A549 (cell line): Measurements from ENCODE around the gene PRR5. TPM values are rescaled to one million over a fixed set of nuclear protein-coding genes. Genes with fewer than 3 reads are reported as not detected.
A peak's percentile ranks its signal among the peaks of the same experiment; 100 is the strongest.

Source experiments
- ATAC-seq, 2 experiments: fragments of 200-7000 bp in 1 of 2; fragments of >200 bp in 1 of 2; cut with Nextera tagmentation in 1 of 2; cut with Tn5 transposase in 1 of 2; 3 replicates each; pipeline versions ENCODE4 v1.8.0 to v1.9.1; 2018 to 2020; ENCODE audit warnings: mild to moderate bottlenecking in 1 of 2, moderate library complexity in 1 of 2
- CTCF ChIA-PET: fragments of 300-600 bp; sonication (Branson Sonifier 250); formaldehyde crosslinking; extraction: SDS; loops from one replicate; lab custom pipeline; 2021; ENCODE audit warnings: antibody characterized with exemption, inconsistent platforms; lab: Yijun Ruan, JAX
- POLR2A ChIA-PET: fragments of 350-600 bp; formaldehyde crosslinking; extraction: SDS; loops from one replicate; lab custom pipeline; 2021; ENCODE audit warnings: antibody characterized with exemption, inconsistent platforms; lab: Yijun Ruan, JAX
- DNase-seq, 2 experiments: peaks; one replicate each; pipeline versions ENCODE4 v3.0.0 to v3.0.0-alpha.2; 2011 to 2016; ENCODE audit warnings: low read depth in 1 of 2, low spot score in 1 of 2
- FAIRE-seq: peaks from 2 replicates; lab custom pipeline; 2011; peaks lifted over from hg19 to GRCh38; lab: Jason Lieb, UNC
- H3K27ac ChIP-seq, 2 experiments: fragments of >200 bp; sonication (Bioruptor Twin); formaldehyde crosslinking; 3 replicates each; pipeline ENCODE4 v1.5.1; 2016 to 2017
- H3K4me1 ChIP-seq: fragments of >200 bp; sonication (Bioruptor Twin); formaldehyde crosslinking; 3 replicates; pipeline ENCODE4 v1.6.1; 2016
- H3K4me2 ChIP-seq: fragments of >200 bp; sonication (Bioruptor Twin); formaldehyde crosslinking; 3 replicates; pipeline ENCODE4 v1.6.1; 2016
- H3K4me3 ChIP-seq: fragments of >200 bp; sonication (Bioruptor Twin); formaldehyde crosslinking; 3 replicates; pipeline ENCODE4 v1.5.1; 2016
- H3K9me3 ChIP-seq: fragments of >200 bp; sonication (Bioruptor Twin); formaldehyde crosslinking; 3 replicates; pipeline ENCODE4 v1.6.1; 2016
- CBX2 ChIP-seq: fragments of 200-600 bp; sonication (generic); IDR thresholded peaks from 2 replicates; pipeline ENCODE4 v1.6.1; 2016; ENCODE audit warnings: low read depth, mild to moderate bottlenecking, borderline replicate concordance
- CBX8 ChIP-seq: fragments of 200-600 bp; sonication (generic); IDR thresholded peaks from 2 replicates; pipeline ENCODE4 v1.6.1; 2016
- KDM5A ChIP-seq: fragments of 200-600 bp; sonication (generic); IDR thresholded peaks from 2 replicates; pipeline ENCODE4 v1.6.1; 2016; ENCODE audit warnings: antibody characterized with exemption, mild to moderate bottlenecking
- PHF8 ChIP-seq: fragments of 200-600 bp; sonication (generic); IDR thresholded peaks from 2 replicates; pipeline ENCODE4 v1.6.1; 2016; ENCODE audit warnings: low read depth, mild to moderate bottlenecking, antibody characterized with exemption, moderate library complexity, borderline replicate concordance
- RAD21 ChIP-seq, 2 experiments: fragments of >200 bp in 1 of 2; sonication (Bioruptor Twin) in 1 of 2; formaldehyde crosslinking in 1 of 2; IDR thresholded peaks in 1 of 2; conservative IDR thresholded peaks in 1 of 2; 2 replicates in 1 of 2; 3 replicates in 1 of 2; pipeline ENCODE4 v1.6.1; 2012 to 2018; ENCODE audit warnings: inconsistent platforms in 1 of 2
- TP53 ChIP-seq: fragments of 250-450 bp; sonication (Bioruptor Pico); IDR thresholded peaks from 2 replicates; pipeline ENCODE4 v1.5.0; 2021; ENCODE audit warnings: mild to moderate bottlenecking, moderate library complexity
- ZC3H11A ChIP-seq: fragments of 450-650 bp; IDR thresholded peaks from 2 replicates; pipeline ENCODE4 v1.6.1; 2014; ENCODE audit warnings: antibody characterized with exemption, mild to moderate bottlenecking
- ZNF302 ChIP-seq: fragments of 250-450 bp; sonication (Bioruptor Pico); IDR thresholded peaks from 2 replicates; pipeline ENCODE4 v1.9.0; 2021; ENCODE audit warnings: inconsistent platforms, mild to moderate bottlenecking, moderate library complexity
- WGBS: methylation state at CpG from one replicate; pipeline ENCODE4 v1.1.6; 2017; ENCODE audit errors: missing lambda C conversion rate; 5-methylcytosine and 5-hydroxymethylcytosine counted together
- polyA plus RNA-seq, 4 experiments: library from polyadenylated mRNA; depleted of rRNA in 3 of 4; stranded (reverse); fragments of >200 nt; fragmentation: RNase III in 1 of 4; extraction: RNeasy Plus Mini Kit Qiagen cat#74134 plus additional on column Dnase treatment in 1 of 4; gene quantifications; 2 replicates in 3 of 4; 3 replicates in 1 of 4; pipeline ENCODE4 v1.2.3, GENCODE V29; 2011 to 2017
- TF ChIP-seq, protein P1 (sequence below): fragments of >200 bp; sonication (Bioruptor Twin); formaldehyde crosslinking; IDR thresholded peaks from 3 replicates; pipeline ENCODE4 v1.5.1; 2016

Gene PRR5
- polyA plus RNA-seq, 2 of the 4 experiments (the other 2 are of a cell fraction) = 7.1 to 19.5 TPM

DNA sequence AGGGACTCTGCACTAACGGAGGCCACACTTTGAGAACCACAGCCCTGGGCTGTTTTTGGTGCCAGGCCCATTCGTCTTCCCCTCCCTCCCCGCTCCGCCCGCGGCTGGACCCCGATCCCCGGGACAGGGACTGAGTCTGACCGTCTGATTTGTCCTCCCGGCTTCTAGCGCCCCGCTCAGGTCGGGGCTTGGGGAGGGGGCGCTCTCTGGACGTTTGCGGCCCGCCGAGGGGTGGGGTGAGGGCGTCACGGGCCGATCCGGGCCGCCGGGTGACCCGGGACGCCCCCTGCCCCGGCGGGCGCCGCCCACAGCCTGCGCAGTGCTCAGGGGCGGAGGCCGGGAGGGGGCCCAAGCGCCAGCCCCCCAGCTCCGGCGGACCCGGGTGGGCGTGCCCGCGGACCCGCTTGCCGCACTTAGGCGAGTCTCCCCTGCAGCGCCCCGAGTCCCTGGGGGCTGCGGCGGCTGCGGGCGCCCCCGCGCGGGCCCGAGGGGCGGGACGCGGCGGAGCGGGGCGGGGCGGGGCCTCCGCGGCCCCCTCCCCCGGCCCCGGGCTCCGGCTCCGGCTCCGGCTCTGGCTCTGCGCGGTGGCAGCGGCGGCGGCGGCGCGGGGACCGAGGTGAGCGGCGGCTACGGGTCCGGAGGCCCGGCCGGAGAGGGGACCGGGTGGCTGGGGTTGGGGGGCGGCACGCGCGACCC lies 33.7 kb upstream of the PRR5 start:
- peak overlapping the region; percentile 80 to 96 for H3K27ac ChIP-seq
- H3K9me3 ChIP-seq = no peaks in the 10 kb centered on the region
- WGBS = no CpG with 5 or more reads among the region's 87 CpGs
- DNase-seq = no peak
- peaks cover 9% of the 10 kb centered on the region; the same call in 2 of the 3 replicates for H3K4me1 ChIP-seq
- H3K4me3 ChIP-seq = peak overlapping the region; percentile 72
- no peak for FAIRE-seq
- ChIA-PET CTCF (interaction anchor here (0.6 to 2.9 kb wide), 4 partner anchors 16 to 41 kb away, joined by 3 to 15 read pairs (median 6); no protein-coding TSS in a partner anchor), POLR2A (no interaction called here)
- peak overlapping the region; percentile 86 for H3K4me2 ChIP-seq
- peak; percentile 68 to 72 for ATAC-seq
- TF ChIP-seq, protein P1, sequence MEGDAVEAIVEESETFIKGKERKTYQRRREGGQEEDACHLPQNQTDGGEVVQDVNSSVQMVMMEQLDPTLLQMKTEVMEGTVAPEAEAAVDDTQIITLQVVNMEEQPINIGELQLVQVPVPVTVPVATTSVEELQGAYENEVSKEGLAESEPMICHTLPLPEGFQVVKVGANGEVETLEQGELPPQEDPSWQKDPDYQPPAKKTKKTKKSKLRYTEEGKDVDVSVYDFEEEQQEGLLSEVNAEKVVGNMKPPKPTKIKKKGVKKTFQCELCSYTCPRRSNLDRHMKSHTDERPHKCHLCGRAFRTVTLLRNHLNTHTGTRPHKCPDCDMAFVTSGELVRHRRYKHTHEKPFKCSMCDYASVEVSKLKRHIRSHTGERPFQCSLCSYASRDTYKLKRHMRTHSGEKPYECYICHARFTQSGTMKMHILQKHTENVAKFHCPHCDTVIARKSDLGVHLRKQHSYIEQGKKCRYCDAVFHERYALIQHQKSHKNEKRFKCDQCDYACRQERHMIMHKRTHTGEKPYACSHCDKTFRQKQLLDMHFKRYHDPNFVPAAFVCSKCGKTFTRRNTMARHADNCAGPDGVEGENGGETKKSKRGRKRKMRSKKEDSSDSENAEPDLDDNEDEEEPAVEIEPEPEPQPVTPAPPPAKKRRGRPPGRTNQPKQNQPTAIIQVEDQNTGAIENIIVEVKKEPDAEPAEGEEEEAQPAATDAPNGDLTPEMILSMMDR = 0 out of 3 replicates have a peak, but pooled peaks have one; percentile 18
- TF ChIP-seq ZNF302 = no peak

DNA sequence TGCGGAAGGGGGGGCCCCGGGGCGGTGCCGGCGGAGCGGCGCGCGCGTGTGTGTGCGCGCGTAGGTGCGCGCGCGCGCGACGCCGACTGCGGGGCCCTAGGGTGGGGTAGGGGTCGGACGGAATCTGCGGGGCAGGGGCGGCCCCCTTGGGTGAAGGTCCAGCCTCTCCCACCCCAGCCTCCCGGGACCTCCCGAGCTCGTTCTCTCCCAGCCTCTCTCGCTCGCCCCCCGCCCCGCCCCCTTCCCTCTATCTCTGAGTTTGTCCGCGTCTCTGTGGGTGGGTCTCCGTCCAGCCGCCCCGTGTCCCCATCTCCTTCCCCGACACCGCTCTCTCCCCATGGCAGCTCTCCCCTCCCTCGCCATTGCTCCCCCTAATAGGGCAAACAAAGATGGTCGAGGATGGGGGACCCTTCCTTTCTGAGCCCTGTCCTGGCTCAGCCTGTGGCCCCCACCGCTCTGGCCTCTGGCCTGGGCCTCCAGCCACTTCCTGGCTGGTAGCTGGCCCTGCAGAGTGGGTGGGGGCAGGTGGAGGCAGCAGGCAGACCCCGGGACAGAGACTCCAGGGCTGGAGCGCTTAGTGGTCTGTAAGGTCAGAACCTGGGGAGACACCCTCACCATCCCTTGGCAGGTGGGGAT lies 33.0 kb upstream of the PRR5 start:
- ChIA-PET POLR2A (no interaction called here), CTCF (interaction anchor here (0.6 to 2.9 kb wide), 5 partner anchors 13 to 42 kb away, joined by 3 to 15 read pairs (median 4); no protein-coding TSS in a partner anchor)
- Histone ChIP-seq H3K9me3 (no peaks in the 10 kb centered on the region), H3K4me1 (peaks cover 9% of the 10 kb centered on the region; the same call in 2 of the 3 replicates), H3K4me3 (peak overlapping the region; percentile 72), H3K27ac (peak overlapping the region; percentile 80 to 96), H3K4me2 (peak overlapping the region; percentile 86)
- DNase-seq (no peak), FAIRE-seq (no peak), ATAC-seq (peak; percentile 10; a peak in 3 of 6 replicates)
- TF ChIP-seq PHF8 (no peak), CBX2 (no peak), ZC3H11A (no peak), CBX8 (no peak), TP53 (CRISPR knock-in tag) (no peak), KDM5A (no peak)
- WGBS = 18% methylated on average over 8 of the region's 45 CpGs

DNA sequence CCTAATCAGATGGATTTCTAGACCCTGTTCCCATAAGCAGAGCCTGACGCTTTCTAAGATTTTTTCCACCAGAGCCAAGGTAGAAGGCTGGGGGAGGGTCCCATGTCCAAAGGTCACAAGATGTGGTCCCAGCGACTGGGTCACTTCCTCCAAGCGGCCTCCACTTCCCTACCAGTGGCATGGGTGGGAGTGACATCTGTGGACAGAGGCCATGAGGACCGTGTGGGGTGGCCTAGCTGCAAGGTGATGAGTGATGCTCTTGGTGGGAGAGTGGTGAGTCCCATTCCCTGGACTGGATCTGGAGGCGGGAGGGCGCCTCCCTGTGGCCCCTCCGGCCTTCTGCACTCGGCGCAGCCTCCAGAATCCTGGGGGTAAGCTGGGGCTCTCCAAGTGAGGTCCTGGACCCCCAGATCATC lies 32.4 kb upstream of the PRR5 start:
- ATAC-seq (peak; percentile 31 to 80; a peak in 4 of 6 replicates), FAIRE-seq (no peak), DNase-seq (peak; percentile 14 to 41)
- ChIA-PET POLR2A (no interaction called here), CTCF (interaction anchor here (0.7 to 2.9 kb wide), 5 partner anchors 9 to 25 kb away, joined by 3 to 15 read pairs (median 4); no protein-coding TSS in a partner anchor)
- peak overlapping the region; percentile 72; the same call in 2 of the 3 replicates for H3K4me3 ChIP-seq
- H3K4me1 ChIP-seq = peaks cover 9% of the 10 kb centered on the region; the same call in 2 of the 3 replicates
- peak overlapping the region in 1 of 2 experiments; percentile 96; a peak in 3 of 6 replicates for H3K27ac ChIP-seq
- TF ChIP-seq TP53 (CRISPR knock-in tag) (no peak), RAD21 (conservative IDR thresholded peaks at IDR 0.05 in 1 of 2, IDR thresholded peaks at IDR 0.05 in 1 of 2) (peak in 1 of 2 experiments; percentile 22; a peak in 1 of 5 replicates)
- TF ChIP-seq, protein P1 = peak; percentile 21; the same call in 2 of the 3 replicates
- WGBS = 64% methylated on average over 5 of the region's 9 CpGs
- no peaks in the 10 kb centered on the region for H3K9me3 ChIP-seq
- peak overlapping the region; percentile 86 for H3K4me2 ChIP-seq
